ENCODE measurements around the gene EVC.

The EVC gene

DNA sequence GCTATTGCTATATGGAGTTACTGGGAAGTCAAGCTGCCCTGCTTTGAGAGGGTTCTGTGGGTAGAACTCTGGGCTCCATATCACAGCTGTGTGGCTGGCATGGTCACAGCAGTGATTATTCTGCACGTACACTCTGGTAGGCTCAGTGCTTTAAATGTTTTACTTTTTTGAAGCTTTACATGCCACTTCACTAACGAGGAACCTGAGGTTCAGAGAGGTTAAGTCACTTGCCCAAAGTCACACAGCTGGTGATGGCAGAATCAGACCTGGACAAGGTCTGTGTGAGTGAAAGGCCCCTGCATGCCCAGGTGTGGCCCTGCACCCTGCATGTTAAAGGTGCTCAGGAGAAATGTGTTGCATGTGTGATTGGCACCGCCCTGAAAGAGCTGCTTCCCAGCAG is 24.5 kb downstream of the EVC start:
- DNase-seq: no peak

DNA sequence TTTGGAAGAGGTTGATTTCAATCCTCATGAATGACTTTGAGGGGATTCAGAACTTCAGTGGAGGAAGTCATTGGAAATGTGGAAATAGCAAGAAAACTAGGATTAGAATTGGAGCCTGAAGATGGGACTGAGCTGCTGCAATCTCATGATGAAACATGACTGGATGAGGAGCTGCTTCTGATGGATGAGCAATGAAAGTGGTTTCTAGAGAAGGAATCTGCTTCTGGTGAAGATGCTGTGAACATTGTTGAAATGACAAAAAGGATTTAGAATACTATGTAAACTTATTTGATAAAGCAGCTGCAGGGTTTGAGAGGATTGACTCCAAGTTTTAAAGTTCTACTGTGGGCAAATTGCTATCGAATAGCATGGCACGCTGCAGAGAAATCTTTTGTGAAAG is 27.1 kb downstream of the EVC start:
- no peak for DNase-seq

DNA sequence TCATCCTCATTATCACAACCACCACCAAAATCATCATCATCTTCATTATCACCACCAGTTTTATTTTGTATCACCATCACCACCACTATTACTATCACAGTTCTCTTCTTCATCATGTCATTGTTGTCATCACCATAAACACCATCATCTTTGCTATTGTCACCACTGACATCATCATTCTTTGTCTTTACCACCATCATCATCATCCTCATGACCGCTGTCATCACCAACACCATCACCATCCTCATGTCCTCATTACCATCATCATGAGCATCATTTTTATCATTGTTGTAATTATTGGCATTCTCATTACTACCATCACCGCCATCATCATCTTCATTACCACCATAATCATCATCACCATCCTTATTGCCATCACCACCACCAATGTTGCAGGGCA is 31.4 kb downstream of the EVC start:
- no peak for DNase-seq

DNA sequence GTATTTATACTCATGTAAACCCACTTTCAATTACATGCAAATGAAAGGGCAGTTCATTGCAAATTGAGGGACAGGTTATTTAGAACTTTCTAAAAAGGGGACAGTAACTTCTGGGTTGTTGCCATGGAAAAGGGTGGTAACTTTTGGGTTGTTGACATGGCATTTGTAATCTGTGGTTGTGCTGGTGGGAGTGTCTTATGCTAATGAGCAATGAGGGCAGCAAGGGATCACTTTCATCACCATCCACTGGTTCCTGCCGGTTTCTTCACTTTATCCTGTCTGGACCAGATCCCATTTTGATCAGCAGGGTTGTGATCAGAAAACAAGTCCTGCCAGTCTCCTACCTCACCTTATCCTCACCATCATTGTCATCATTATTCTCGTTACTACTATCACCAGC is 32.0 kb downstream of the EVC start:
- no peak for DNase-seq

DNA sequence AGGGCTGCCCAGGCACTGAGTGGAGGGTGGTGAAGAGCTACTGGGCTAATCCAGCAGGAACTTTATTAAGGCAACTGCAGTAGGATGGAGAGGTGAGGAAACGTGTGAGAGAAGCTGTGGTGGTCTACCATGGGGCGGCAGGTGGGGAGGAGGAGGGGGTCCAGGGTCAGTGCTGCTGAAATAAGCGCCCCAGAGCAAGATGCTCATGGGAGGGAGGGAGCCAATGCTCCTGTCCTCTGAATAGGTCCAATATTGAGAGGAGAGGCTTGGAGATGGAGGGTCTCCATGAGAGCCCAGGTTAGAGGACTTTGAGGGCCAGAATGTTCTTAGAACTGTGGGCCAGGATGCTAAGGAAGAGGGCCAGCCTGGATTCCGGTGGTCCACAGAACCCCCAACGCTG is 35.2 kb downstream of the EVC start:
- no peak for DNase-seq

DNA sequence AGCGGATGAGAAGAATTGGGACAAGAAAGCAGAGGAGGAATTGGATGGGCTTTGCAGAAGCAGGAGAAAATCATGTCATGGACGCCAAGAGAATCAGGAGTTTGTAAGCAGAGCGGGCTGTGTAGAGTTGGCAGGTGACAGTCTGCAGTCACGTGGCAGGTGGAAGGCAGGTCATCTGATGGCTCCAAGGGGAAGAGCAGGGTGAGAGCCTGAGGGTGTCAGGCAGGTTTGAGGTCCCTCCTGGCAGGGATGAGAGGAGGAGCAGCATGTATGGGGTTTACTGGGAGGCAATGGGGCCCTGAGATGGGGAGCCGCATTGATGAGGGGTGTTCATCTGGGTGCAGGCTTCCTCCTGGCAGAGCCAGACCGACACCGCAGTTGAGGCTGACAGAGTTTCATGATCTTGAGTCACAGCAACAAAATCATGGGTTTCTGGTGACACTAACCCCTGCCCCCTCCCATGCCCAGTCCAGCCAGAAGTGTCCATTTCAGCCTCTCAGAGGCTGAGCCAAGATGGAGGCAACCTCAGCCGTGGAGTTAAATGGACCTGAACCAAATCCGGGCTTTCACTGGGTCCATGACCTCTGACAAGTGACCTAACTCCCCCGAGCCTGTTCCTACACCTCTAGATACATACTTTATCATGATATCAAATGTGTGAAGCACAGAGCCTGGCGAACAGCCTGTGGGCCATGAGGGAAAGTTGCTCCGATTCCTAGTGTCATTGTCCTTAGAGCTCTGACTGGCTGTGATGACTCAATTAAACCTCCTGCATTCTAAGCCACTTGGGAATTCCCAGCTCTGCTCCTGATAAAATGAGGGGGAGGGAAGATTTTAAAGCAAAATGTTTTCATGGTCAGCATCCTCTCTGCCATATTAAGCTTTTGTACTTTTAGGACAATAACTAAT is 36.1 kb downstream of the EVC start:
- no peak for DNase-seq

DNA sequence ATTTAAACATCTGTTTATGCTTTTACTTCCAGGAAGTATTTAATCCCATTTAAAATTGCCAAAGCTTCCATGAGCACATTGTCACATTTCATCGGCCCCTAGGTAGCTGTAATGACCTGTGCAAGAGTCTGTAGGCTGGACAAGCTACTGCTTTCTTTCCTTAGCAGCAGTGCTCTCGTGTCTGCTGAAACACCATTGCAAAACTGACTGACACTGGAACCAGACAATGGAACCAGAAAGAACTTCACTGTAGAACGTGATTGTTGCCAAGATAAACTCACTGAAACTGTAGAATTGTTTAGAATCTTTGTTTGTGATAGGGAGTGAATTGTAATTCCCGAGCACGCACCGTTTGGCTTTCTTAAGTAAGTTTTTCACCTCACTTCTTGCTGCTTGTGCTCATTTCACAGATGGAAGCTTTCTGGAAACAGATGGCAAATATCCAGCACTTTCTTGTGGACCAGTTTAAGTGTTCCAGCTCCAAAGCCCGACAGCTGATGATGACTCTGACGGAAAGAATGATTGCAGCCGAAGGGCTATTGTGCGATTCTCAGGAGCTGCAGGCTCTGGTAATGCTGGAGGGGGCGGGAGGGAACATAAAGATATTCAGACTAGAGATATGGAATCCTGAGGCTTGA is 36.9 kb downstream of the EVC start:
- no peak for DNase-seq

DNA sequence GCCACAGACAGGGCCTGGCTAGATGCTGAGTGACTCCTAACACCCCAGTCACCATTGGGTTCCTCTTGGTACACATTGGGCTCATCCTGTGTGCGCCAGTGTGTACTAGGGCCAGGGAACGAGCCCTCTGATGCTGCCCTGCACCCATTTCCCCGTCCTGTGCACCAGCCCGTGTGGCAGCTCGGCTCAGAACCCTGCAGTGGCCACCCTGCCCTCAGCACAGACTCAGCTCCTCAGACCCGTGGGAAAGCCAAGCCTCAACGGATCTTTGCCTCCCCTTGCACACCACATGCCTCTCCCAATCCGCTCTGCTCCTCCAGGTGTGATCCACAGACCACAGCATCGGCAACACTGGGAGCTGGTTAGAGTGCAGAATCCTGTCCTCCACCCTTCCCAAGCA is 38.6 kb downstream of the EVC start:
- no peak for DNase-seq

DNA sequence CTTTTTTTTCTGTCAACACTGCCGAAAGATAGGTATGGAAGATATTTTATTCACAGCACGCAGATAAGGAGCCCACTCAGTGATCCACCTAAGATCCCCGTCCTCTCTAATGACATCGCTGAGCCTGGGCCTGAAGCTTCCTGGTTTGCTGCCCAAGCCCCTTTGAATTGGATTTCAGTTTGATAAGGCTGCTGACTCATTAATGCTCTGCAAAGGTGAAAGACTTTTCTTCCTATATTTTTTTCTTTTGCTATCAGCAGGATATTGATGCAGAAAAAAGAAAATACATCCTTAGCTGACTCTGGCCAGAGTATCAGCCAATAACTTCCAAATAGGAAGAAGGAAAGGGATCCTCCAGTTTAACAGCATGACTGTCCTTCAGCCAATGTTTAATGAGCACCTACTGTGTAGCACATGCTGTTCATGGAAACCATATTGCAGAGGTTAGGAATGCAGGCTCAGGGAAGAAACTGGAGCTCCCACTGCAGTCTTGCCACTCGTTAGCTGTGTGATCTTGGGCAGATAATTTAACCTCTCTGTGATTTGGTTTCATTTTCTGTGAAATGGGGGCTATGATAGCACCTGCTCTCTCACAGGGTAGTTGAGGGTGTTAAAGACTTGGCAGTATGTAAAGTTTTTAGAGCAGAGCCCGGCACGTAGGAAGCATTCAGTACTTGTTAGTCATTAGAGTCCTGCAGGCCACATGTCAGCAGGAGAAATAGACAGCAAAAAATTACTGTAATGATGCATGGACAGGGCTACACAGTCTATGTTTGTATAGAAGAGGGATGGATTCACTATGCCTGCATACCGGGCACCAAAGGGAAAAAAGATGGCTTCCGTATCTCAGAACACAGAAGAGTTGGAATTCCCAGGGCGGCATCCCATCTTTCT is 39.3 kb downstream of the EVC start:
- no peak for DNase-seq

DNA sequence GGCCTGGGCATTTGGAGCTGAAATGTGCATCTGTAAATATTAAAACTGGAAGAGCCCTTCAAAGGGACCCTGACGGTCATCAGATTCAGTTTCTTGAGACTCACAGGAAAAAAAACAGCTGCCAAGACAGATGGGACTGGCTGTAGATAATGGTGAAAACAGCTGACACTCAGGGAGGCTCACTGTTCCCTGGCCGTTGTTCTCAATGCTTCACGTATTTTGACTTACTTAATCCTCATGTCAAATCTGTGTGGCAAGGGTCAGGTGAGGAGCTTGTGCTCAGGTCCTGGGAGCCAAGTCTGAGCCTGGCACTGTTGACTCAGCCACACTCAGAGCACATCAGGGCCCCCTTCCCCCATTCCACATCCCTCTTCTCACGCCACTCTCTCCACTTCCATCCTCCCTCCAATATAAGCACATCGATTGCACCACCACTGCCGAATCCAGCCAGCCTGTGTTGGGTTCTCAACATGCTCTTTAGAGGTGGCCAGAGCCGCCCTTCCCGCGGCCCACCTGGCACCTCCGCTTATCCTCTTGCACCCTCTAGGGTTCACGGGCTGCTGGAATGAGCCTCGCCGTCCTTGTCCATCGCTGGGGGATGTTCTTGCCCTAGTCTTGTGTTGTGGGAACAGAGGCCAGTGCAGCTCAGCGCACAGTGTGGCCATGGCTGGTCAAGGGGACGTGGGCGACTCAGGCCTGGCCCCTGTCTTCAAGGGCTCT is 40.1 kb downstream of the EVC start:
- DNase-seq: no peak

DNA sequence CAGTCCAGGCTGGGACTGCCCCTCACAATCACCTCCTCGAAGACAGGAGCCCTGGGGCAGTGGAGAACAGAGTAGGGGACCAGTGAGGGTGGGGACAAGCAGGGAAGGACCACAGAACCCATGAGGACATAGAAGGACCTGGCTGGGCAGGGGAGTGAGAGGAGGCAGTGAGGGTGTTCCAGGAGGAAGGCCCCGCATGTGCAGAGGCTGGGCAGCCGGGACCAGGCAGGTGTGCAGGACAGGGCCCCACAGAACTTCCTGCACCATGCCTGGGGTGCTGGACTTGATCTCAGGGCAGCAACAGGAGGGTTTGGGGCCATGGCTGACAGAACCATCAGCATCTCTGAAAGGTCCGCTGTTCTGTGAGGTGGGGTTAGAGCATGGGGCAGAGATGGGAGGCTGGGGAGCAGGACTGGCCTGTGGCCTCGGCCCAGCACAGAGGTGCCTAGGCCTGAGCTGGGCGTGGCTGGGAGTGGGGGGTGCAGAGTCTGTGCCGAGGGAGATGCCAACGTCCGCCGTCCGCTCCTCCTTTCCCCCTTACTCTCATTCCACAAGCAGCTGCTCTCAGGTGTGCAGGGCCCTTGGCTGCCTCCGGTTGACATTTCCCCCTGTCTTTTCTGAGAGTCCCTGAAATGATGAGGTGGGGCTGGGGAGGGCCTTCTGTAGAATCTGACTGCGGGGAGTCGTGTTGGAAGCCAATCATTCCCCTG is 40.8 kb downstream of the EVC start:
- no peak for DNase-seq

DNA sequence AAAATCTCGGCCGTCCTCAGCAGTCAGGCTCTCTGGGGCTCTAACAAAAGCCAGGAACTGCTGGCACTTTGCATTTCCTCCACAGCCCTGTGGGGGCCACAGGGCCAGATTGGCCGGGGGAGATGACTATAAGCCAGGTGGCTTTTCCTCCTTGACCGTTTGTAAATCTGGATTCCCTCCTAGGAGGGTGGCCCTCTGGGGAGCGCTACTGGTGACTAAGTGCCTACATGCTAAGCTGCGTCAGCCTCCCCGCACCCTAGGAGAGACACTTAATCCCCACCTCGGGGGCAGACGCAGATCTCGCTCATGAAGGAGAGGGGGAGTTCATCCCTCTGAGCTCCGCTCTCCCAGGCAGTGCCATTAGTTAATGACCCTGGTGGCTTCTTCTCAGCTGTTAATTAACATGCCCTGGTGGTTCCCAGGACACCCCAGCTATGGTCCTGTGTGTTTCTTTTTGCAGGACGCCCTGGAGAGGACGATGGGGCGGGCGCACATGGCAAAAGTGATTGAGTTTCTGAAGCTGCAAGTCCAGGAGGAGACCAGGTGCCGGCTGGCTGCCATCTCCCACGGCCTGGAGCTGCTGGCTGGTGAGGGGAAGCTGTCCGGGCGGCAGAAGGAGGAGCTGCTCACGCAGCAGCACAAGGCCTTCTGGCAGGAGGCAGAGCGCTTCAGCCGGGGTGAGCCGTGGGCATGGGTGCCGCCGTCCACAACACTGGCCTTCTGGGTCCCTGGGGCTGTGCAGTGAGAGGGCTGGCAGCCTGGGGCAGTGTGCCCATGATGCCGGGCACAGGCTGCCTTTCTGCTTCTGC is 41.6 kb downstream of the EVC start:
- DNase-seq: no peak

DNA sequence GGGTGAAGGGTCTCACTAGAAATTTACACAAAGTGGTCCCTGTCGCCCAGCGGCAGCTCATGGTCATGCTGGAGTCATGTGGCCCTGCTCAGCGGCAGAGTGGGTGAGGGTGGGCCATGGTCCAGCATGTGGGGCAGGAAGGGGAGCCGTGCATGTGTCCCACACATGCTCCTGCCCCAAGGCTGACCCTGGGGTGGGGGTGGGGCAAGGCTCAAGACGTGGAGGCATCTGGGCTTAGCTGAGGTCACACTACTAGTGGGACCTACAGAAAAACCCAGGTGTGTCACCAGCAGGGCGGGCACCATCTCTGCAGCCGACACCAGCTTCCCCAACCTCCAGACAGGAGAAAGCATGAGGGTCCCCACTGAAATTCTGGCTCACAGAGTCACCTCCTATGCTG is 42.4 kb downstream of the EVC start:
- no peak for DNase-seq

DNA sequence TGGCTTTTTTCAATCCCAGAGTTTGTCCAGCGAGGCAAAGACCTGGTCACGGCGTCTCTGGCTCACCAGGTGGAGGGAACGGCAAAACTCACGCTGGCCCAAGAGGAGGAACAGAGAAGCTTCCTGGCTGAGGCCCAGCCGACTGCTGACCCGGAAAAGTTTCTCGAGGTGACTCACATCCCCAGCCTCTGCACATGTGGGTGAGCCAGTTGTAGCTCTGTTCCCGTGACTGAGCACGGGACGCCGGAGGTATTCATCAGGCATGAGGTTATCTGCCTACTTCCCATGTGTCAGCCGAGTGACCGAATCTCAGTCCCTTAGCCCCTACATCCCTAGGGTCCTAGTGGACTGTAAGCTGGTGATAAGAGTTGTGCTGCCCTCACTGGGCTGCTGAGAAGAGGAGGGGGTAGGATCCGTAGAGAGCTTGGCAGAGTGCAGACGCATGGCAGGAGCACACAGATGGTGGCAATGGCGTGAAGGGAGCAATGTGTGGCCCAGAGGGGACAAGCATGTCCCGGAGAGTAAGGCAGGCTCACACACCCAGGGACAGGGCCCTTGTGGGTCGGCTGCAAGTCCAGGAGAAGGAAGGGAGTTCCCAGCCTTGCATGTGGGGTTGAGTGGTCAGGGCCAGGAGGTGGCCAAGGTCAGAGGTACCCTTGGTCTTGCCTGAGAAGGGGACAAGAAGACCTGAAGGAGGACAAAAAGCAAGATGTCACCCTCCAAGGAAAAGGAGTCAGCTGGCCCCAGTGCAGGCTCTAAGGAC is 42.9 kb downstream of the EVC start:
- DNase-seq: no peak

DNA sequence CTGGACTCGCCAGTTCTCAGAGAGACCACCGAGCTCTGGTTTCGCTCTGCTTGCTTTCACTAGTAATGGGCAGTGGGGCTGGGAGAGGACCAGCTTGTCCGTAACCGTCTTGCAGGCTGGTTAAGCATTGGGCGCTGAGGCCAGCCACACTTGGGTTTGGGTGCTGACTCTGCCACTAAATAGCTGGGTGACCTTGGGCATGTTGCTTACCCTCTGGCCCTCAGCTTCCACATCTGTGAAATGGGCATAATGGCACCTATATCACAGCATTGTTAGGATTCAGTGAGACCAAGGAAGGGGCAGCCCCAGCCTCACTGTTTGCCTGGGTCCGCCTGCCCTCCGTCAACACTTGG is 43.5 kb downstream of the EVC start:
- DNase-seq: no peak

DNA sequence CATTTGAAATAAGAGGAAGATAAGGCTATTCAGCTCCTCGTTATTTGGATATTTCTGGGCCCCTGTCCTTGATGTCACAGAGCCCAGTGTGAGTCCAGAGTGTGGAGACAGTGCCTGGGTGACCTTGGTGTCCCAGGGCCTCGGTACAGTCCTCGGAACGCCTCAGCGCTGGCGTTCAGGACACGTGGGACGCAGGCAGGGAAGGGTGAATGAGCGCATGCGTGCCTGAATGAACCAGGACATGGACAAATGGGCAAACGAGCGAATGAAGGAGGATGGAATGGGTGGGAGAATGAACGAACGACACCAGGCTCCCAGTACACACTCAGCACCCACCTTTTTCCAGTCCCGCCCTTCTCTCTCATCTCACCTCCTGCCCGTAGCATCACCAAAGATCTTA is 44.2 kb downstream of the EVC start:
- no peak for DNase-seq

DNA sequence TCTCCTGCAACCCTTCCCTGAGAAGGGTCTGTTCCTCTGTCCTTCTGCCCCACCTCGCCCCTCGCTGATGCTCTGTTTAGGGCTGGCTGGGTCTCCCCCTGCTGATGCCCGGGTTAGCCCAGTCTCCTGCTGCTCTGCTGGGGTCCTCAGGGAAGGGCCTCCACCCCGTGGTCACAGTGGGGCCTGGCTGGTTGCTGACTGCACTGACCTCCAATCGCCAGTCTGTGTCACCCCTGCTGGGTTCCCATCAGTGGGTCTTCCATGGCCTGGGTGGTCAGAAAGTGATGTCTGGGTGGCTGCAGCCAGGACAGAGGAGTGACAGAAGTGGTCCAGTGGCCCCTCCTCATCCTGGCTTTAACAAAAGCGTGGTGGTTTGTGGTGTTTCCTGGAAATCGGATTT is 44.7 kb downstream of the EVC start:
- no peak for DNase-seq

DNA sequence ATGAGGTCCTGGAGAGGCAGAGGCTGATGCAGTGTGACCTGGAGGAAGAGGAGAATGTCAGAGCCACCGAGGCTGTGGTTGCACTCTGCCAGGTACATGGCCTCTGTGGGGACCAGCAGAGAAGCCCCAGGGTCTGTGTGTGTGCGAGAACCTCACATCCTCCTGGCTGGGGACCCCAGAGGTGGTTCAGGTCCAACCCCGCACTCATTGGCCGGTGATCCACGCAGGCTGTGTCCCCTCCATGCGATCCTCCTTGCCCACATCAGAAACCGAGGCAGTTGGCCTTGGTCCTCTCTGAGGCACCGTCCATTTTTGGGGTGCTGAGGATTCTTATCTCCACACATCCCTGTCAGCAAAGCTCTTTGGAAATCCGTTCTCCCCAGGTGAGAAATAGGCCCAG is 45.3 kb downstream of the EVC start:
- DNase-seq: no peak

DNA sequence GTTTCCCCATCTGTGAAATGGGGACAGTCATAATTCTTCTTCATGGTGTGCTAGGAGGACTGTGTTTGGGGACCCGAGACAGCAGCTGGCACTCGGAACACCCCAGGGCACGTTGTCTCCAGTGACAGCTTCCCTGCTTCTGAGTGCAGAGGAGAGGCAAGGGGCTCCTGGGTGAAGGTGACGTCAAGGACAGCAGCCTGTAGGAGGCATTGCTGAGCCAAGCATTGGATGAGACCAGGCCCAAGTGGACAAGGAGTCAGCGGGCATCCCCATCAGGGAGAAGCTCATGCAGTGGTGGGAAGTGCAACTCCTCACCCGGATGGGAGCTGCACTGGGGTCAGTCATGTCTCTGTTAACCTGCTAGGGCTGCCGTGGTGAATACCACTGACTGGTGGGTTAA is 46.1 kb downstream of the EVC start:
- DNase-seq: no peak

DNA sequence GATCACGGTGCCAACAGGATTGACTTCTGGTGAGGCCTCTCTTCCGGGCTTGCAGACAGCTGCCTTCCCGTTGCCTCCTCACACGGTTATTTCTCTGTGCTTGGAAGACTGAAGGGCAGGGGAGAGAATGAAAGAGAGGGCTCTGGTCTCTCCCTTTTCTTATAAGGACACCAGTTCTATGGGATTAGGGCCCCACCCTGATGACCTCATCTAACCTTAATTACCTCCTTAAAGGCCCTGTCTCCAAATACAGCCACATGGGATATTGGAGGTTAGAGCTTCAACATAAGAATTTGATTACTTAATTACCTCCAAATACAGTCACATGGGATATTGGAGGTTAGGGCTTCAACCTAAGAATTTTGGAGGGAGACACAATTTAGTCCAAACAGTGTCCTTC is 46.5 kb downstream of the EVC start:
- DNase-seq: no peak

DNA sequence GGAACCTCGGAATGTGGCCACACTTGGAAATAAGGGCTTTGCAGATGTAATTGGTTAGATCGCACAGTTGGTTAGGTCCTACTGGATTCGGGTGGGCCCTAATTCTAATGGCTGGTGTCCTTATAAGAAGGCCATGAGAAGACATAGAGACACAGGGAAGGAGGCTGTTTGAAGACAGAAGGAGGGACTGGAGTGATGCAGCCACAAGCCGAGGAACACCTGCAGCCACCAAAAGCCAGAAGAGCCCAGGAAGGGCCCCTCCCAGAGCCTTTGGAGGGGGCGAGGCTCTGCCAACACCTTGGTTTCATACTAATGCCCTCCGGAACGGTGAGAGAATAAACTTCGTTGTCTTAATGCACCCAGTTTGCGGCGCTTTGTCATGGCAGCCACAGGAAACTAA is 47.0 kb downstream of the EVC start:
- DNase-seq: no peak
